NT2/D1 (cell line): Measurements from ENCODE around the gene ADRB2.

Experiments
- YY1 ChIP-seq: IDR thresholded peaks from 2 replicates; pipeline ENCODE4 v1.6.1; 2011; ENCODE audit not compliant: insufficient read length, insufficient read depth
- ZNF274 ChIP-seq: IDR thresholded peaks from 2 replicates; pipeline ENCODE4 v1.6.1; 2011; ENCODE audit warnings: mild to moderate bottlenecking, low read depth, low read length

GRCh38 chr5:148847456-148847855 is 21.0 kb downstream of the ADRB2 start:
- TF ChIP-seq YY1 (no peak), ZNF274 (no peak)
